Panc1 (cell line): ENCODE measurements around the gene LAMB1. TPM values are rescaled to one million over a fixed set of nuclear protein-coding genes. Genes with fewer than 3 reads are reported as not detected.
A peak's percentile ranks its signal among the peaks of the same experiment; 100 is the strongest.

Experiments
- ATAC-seq: fragments of 200-7000 bp; cut with Tn5 transposase; 2 replicates; pipeline ENCODE4 v1.9.1; 2020; ENCODE audit warnings: mild to moderate bottlenecking, moderate library complexity
- BruUV-seq: library from RNA; stranded (reverse); fragments of 400-500 nt; replicated peaks from 2 replicates; lab custom pipeline; 2021; lab: Mats Ljungman, UMichigan
- CTCF ChIA-PET: fragments of 300-600 bp; sonication (Branson Sonifier 250); formaldehyde crosslinking; loops from one replicate; lab custom pipeline; 2022; ENCODE audit warnings: antibody characterized with exemption; lab: Charles Lee
- POLR2A ChIA-PET: fragments of 300-600 bp; sonication (Branson Sonifier 250); formaldehyde crosslinking; loops from one replicate; lab custom pipeline; 2022; ENCODE audit warnings: antibody characterized with exemption; lab: Charles Lee
- DNase-seq: peaks from one replicate; pipeline ENCODE4 v3.0.0-alpha.2; 2010; ENCODE audit warnings: low read depth, low spot score
- H3K27ac ChIP-seq: 2 replicates; pipeline ENCODE4 v1.5.1; 2011; ENCODE audit warnings: mild to moderate bottlenecking, low read length, inconsistent platforms
- H3K27me3 ChIP-seq: fragments of 200-500 bp; sonication (Bioruptor generic); 2 replicates; pipeline ENCODE4 v1.6.0; 2014; ENCODE audit warnings: low read length, inconsistent platforms; ENCODE audit not compliant: control insufficient read depth, insufficient read depth
- H3K36me3 ChIP-seq: fragments of 200-500 bp; sonication (Bioruptor generic); 2 replicates; pipeline ENCODE4 v1.5.1; 2014; ENCODE audit warnings: inconsistent platforms, mild to moderate bottlenecking, low read length, moderate library complexity; ENCODE audit not compliant: control insufficient read depth, insufficient read depth
- H3K4me1 ChIP-seq: 2 replicates; pipeline ENCODE4 v1.5.1; 2011; ENCODE audit warnings: inconsistent platforms, mild to moderate bottlenecking, low read length, moderate library complexity; ENCODE audit not compliant: control insufficient read depth, insufficient read depth
- H3K4me3 ChIP-seq, 2 experiments: 2 replicates each; pipeline ENCODE4 v1.5.1; 2011 to 2012; ENCODE audit warnings: low read depth in 2 of 2, low read length in 2 of 2, mild to moderate bottlenecking in 2 of 2, inconsistent platforms in 1 of 2, moderate library complexity in 1 of 2
- H3K9me3 ChIP-seq: fragments of 200-500 bp; sonication (Bioruptor generic); 2 replicates; pipeline ENCODE4 v1.5.1; 2014; ENCODE audit warnings: low read depth, mild to moderate bottlenecking, inconsistent platforms, low read length, moderate library complexity; ENCODE audit not compliant: control insufficient read depth, insufficient read depth
- CTCF ChIP-seq: fragments of 450-650 bp; IDR thresholded peaks from 2 replicates; pipeline ENCODE4 v1.5.1; 2017; ENCODE audit warnings: mild to moderate bottlenecking
- POLR2AphosphoS5 ChIP-seq: IDR thresholded peaks from 2 replicates; pipeline ENCODE4 v1.6.1; 2012; ENCODE audit warnings: mild to moderate bottlenecking, low read depth, low read length, moderate library complexity
- REST ChIP-seq, 2 experiments: IDR thresholded peaks; 2 replicates each; pipeline ENCODE4 v1.6.1; 2011 to 2012; ENCODE audit warnings: low read depth in 2 of 2, control low read depth in 1 of 2, low read length in 1 of 2, mild to moderate bottlenecking in 1 of 2, moderate library complexity in 1 of 2; ENCODE audit not compliant: insufficient read depth in 1 of 2
- SIN3A ChIP-seq: IDR thresholded peaks from 2 replicates; pipeline ENCODE4 v1.6.1; 2012; ENCODE audit warnings: low read depth, mild to moderate bottlenecking, low read length, moderate library complexity, borderline replicate concordance; ENCODE audit not compliant: insufficient read depth
- TCF7L2 ChIP-seq: IDR thresholded peaks from 2 replicates; pipeline ENCODE4 v1.6.1; 2011; ENCODE audit warnings: mild to moderate bottlenecking, low read depth, low read length, inconsistent platforms
- in situ Hi-C: cut with HindIII; loops from 2 replicates; pipeline ENCODE4 v1.10.0; 2016; ENCODE audit warnings: low sequenced_read_pairs, low pct_unique_long_range_greater_than_20kb
- intact Hi-C: fragments of 100-400 bp; cut with micrococcal nuclease; formaldehyde crosslinking; loops from one replicate; pipeline ENCODE4 v1.10.0; 2022; ENCODE audit not compliant: unreplicated experiment
- total RNA-seq: library from RNA; stranded (reverse); gene quantifications from one replicate; pipeline ENCODE4 v1.2.1, GENCODE V29; 2021; ENCODE audit not compliant: unreplicated experiment

Gene LAMB1
- total RNA-seq, 1 experiment from 2014 or later = 204 TPM

- POLR2A ChIA-PET = interaction anchor here (0.6 kb wide), 1 partner anchor 15 kb away, joined by 5 read pairs; no protein-coding TSS in a partner anchor
- Histone ChIP-seq H3K27ac (peak overlapping the region; percentile 90), H3K9me3 (no peaks in the 10 kb centered on the region), H3K36me3 (peaks cover 18% of the 10 kb centered on the region; the same call in 1 of the 2 replicates), H3K4me1 (peaks cover 77% of the 10 kb centered on the region), H3K27me3 (no peaks in the 10 kb centered on the region; the same call in 1 of the 2 replicates), H3K4me3 (peak overlapping the region; percentile 79 to 96)
- in situ Hi-C loops (no loop called here), intact Hi-C loops (loop anchor here (5.0 kb wide), 1 partner anchor 147 kb away; no protein-coding TSS in a partner anchor)
- no peak for ATAC-seq
- TSS peak; percentile 27 for BruUV-seq
- TF ChIP-seq CTCF = no peak
- no peak for TF ChIP-seq REST (IDR thresholded peaks at IDR 0.05; ENCODE audit: insufficient read depth in 1 of 2, low read depth in 2 of 2, low read length in 1 of 2)
- TF ChIP-seq POLR2AphosphoS5 = no peak
- no peak for TF ChIP-seq SIN3A
- no peak for TF ChIP-seq TCF7L2
- DNase-seq = no peak
- CTCF ChIA-PET = no interaction called here
Observed at GRCh38 chr7:107999779-108000560, 3.0 kb downstream of the LAMB1 start.

DNA sequence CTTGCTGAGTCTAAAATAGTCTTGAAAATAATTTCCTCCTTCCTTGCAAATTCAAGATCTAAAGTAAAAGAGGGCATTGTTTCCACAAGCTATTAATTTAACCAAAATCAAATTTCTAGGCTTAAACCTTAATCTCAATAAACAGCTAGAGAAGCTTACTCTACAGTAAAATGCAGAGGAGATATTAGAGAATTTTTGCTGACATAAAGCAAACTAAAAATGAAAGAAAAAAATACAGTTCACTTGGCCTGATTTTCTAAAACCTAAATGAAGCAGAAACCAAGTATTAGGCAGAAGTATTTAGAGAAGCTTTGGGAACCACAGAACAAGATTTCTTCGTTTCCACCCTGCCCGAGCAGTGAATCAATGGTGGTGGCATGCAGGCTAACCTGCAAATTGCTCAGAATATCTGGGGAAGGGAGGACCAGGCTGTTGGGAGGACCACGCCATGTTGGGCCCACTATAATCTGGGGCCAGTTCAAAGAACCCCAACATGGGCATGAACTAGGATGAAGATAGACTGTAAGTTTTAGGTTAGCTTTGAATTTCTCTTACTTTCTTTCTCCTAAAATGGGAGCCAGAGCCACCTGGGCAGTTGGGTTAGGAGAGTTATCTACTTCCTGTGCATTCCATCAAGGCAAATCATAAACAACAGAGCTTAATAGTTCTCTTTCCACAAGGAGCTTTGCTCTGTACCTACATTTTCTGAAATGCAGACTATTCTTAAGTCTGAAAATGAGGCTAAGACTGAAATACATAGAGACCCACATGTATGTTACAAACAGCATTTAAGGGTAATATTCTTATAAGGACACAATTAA lies 4.1 kb downstream of the LAMB1 start:
- intact Hi-C loops = loop anchor here (5.0 kb wide), 1 partner anchor 148 kb away; no protein-coding TSS in a partner anchor
- ChIA-PET POLR2A (no interaction called here), CTCF (interaction anchor here (0.6 to 0.7 kb wide), 2 partner anchors 124 to 147 kb away, joined by 3 to 6 read pairs; no protein-coding TSS in a partner anchor)
- TF ChIP-seq TCF7L2 (no peak), SIN3A (no peak), CTCF (no peak), REST (IDR thresholded peaks at IDR 0.05; ENCODE audit: insufficient read depth in 1 of 2, low read depth in 2 of 2, low read length in 1 of 2) (no peak), POLR2AphosphoS5 (no peak)
- no peaks in the 10 kb centered on the region; the same call in 1 of the 2 replicates for H3K27me3 ChIP-seq
- peak overlapping the region; percentile 90 for H3K27ac ChIP-seq
- ATAC-seq = no peak
- H3K4me1 ChIP-seq = peaks cover 78% of the 10 kb centered on the region
- BruUV-seq = no TSS peak
- H3K9me3 ChIP-seq = no peaks in the 10 kb centered on the region
- H3K4me3 ChIP-seq = peak overlapping the region; percentile 7 to 11; a peak in 2 of 4 replicates
- DNase-seq = no peak
- in situ Hi-C loops = no loop called here
- peaks cover 25% of the 10 kb centered on the region; the same call in 1 of the 2 replicates for H3K36me3 ChIP-seq
